WTC11 (cell line): Measurements from ENCODE around the gene SWT1. TPM values are rescaled to one million over a fixed set of nuclear protein-coding genes. Genes with fewer than 3 reads are reported as not detected.
"Not testable (repeated sequence)": the region's sequence is repeated elsewhere in the genome, so short reads cannot be mapped to it uniquely, and the experiment has no call there.

Source experiments
- ATAC-seq: fragments of 200-7000 bp; cut with Tn5 transposase; 2 replicates; pipeline ENCODE4 v1.10.0; 2021; ENCODE audit warnings: mild to moderate bottlenecking, moderate library complexity
- CTCF ChIA-PET: fragments of 300-600 bp; sonication (Branson Sonifier 250); formaldehyde crosslinking; loops from one replicate; lab custom pipeline; 2021; ENCODE audit warnings: antibody characterized with exemption; lab: Charles Lee
- POLR2A ChIA-PET: fragments of 350-600 bp; sonication (Branson Sonifier 250); formaldehyde crosslinking; loops from one replicate; lab custom pipeline; 2021; ENCODE audit warnings: antibody characterized with exemption; lab: Charles Lee
- DNase-seq: peaks from one replicate; pipeline ENCODE4 v3.0.0; 2021; ENCODE audit warnings: low spot score
- H3K27ac Mint-ChIP-seq: 2 replicates; pipeline ENCODE4 v1.8.0; 2021; ENCODE audit warnings: mixed read lengths
- H3K27me3 Mint-ChIP-seq: 2 replicates; pipeline ENCODE4 v1.8.0; 2021; ENCODE audit warnings: low read depth, mild to moderate bottlenecking, moderate library complexity, mixed read lengths
- H3K36me3 Mint-ChIP-seq: 2 replicates; pipeline ENCODE4 v1.8.0; 2021; ENCODE audit warnings: mixed read lengths
- H3K4me1 Mint-ChIP-seq: 2 replicates; pipeline ENCODE4 v1.8.0; 2022; ENCODE audit warnings: mixed read lengths
- H3K4me3 Mint-ChIP-seq: 2 replicates; pipeline ENCODE4 v1.8.0; 2021; ENCODE audit warnings: mild to moderate bottlenecking, moderate library complexity, mixed read lengths
- H3K9me3 Mint-ChIP-seq: 2 replicates; pipeline ENCODE4 v1.8.0; 2021; ENCODE audit warnings: mixed read lengths
- ATF1 ChIP-seq: sonication (generic); formaldehyde crosslinking; IDR thresholded peaks from 2 replicates; pipeline ENCODE4 v1.8.1; 2023; ENCODE audit warnings: mild to moderate bottlenecking, moderate library complexity, missing genetic modification reagents
- CREB1 ChIP-seq: sonication (generic); formaldehyde crosslinking; IDR thresholded peaks from 2 replicates; pipeline ENCODE4 v1.8.0; 2023; ENCODE audit warnings: mild to moderate bottlenecking, missing genetic modification reagents
- E2F5 ChIP-seq: sonication (generic); formaldehyde crosslinking; IDR thresholded peaks from 2 replicates; pipeline ENCODE4 v1.8.1; 2022; ENCODE audit warnings: mild to moderate bottlenecking, moderate library complexity, missing genetic modification reagents
- EMX1 ChIP-seq: fragments of 250-450 bp; sonication (Bioruptor Pico); IDR thresholded peaks from 2 replicates; pipeline ENCODE4 v1.8.0; 2021; ENCODE audit warnings: mild to moderate bottlenecking
- ESRRA ChIP-seq: sonication (generic); formaldehyde crosslinking; IDR thresholded peaks from 2 replicates; pipeline ENCODE4 v1.8.1; 2022; ENCODE audit warnings: mild to moderate bottlenecking, missing genetic modification reagents, borderline replicate concordance
- FOXP1 ChIP-seq: sonication (generic); formaldehyde crosslinking; IDR thresholded peaks from 2 replicates; pipeline ENCODE4 v1.8.0; 2022; ENCODE audit warnings: missing genetic modification reagents, mild to moderate bottlenecking, moderate library complexity, borderline replicate concordance
- IRF1 ChIP-seq: sonication (generic); formaldehyde crosslinking; IDR thresholded peaks from 2 replicates; pipeline ENCODE4 v1.8.0; 2023; ENCODE audit warnings: missing genetic modification reagents
- KAT7 ChIP-seq: sonication (generic); formaldehyde crosslinking; IDR thresholded peaks from 2 replicates; pipeline ENCODE4 v1.8.1; 2023; ENCODE audit warnings: missing genetic modification reagents, mild to moderate bottlenecking, borderline replicate concordance
- NFYB ChIP-seq: sonication (generic); formaldehyde crosslinking; conservative IDR thresholded peaks from 2 replicates; pipeline ENCODE4 v1.8.0; 2022; ENCODE audit warnings: low read depth, missing genetic modification reagents
- NR1H2 ChIP-seq: sonication (generic); formaldehyde crosslinking; IDR thresholded peaks from 2 replicates; pipeline ENCODE4 v1.9.0; 2021; ENCODE audit warnings: mild to moderate bottlenecking, moderate library complexity, missing genetic modification reagents
- NR3C1 ChIP-seq: sonication (generic); formaldehyde crosslinking; conservative IDR thresholded peaks from 2 replicates; pipeline ENCODE4 v1.8.1; 2023; ENCODE audit warnings: low read depth, mild to moderate bottlenecking, missing genetic modification reagents
- RELA ChIP-seq: sonication (generic); formaldehyde crosslinking; IDR thresholded peaks from 2 replicates; pipeline ENCODE4 v1.8.1; 2022; ENCODE audit warnings: missing genetic modification reagents, mild to moderate bottlenecking, borderline replicate concordance
- TCF7 ChIP-seq: sonication (generic); formaldehyde crosslinking; IDR thresholded peaks from 2 replicates; pipeline ENCODE4 v1.8.0; 2022; ENCODE audit warnings: mild to moderate bottlenecking, low read depth, missing genetic modification reagents, moderate library complexity
- USF1 ChIP-seq: sonication (generic); formaldehyde crosslinking; IDR thresholded peaks from 2 replicates; pipeline ENCODE4 v1.8.0; 2022; ENCODE audit warnings: mild to moderate bottlenecking, missing genetic modification reagents
- ZBTB21 ChIP-seq: sonication (generic); formaldehyde crosslinking; IDR thresholded peaks from 2 replicates; pipeline ENCODE4 v1.8.1; 2023; ENCODE audit warnings: mild to moderate bottlenecking, missing genetic modification reagents, borderline replicate concordance
- ZNF263 ChIP-seq: sonication (generic); formaldehyde crosslinking; IDR thresholded peaks from 2 replicates; pipeline ENCODE4 v1.8.1; 2022; ENCODE audit warnings: low read depth, mild to moderate bottlenecking, moderate library complexity, missing genetic modification reagents
- ZNF317 ChIP-seq: sonication (generic); formaldehyde crosslinking; IDR thresholded peaks from 2 replicates; pipeline ENCODE4 v1.8.1; 2023; ENCODE audit warnings: low read depth, mild to moderate bottlenecking, moderate library complexity, missing genetic modification reagents, borderline replicate concordance
- ZNF423 ChIP-seq: fragments of 250-450 bp; sonication (Bioruptor Pico); IDR thresholded peaks from 2 replicates; pipeline ENCODE4 v2.1.2; 2022; ENCODE audit warnings: mild to moderate bottlenecking, moderate library complexity
- ZNF532 ChIP-seq: fragments of 250-450 bp; sonication (Bioruptor Pico); IDR thresholded peaks from 2 replicates; pipeline ENCODE4 v1.9.0; 2021; ENCODE audit warnings: mild to moderate bottlenecking, borderline replicate concordance
- ZNF671 ChIP-seq: fragments of 250-450 bp; sonication (Bioruptor Pico); IDR thresholded peaks from 2 replicates; pipeline ENCODE4 v1.8.0; 2021; ENCODE audit warnings: mild to moderate bottlenecking
- ZSCAN18 ChIP-seq: fragments of 250-450 bp; sonication (Bioruptor Pico); IDR thresholded peaks from 2 replicates; pipeline ENCODE4 v2.1.2; 2022; ENCODE audit warnings: mild to moderate bottlenecking, moderate library complexity
- total RNA-seq: library from RNA; stranded (reverse); gene quantifications from 3 replicates; pipeline ENCODE4 v1.2.3, GENCODE V29; 2021

SWT1 gene
- total RNA-seq, 1 experiment from 2014 or later = 5.8 TPM

- no peaks in the 10 kb centered on the region for H3K27me3 Mint-ChIP-seq
- DNase-seq (no peak), ATAC-seq (no peak)
- H3K27ac Mint-ChIP-seq = no peak overlapping the region
- peaks cover 33% of the 10 kb centered on the region for H3K4me1 Mint-ChIP-seq
- H3K4me3 Mint-ChIP-seq = no peak overlapping the region
- POLR2A ChIA-PET = no interaction called here
- H3K36me3 Mint-ChIP-seq = peaks cover 33% of the 10 kb centered on the region
- CTCF ChIA-PET = no interaction called here
- no peak for TF ChIP-seq NR3C1 (CRISPR knock-in tag)
- no peak for TF ChIP-seq EMX1 (CRISPR knock-in tag)
- no peak for TF ChIP-seq E2F5 (CRISPR knock-in tag)
- TF ChIP-seq, all 79 proteins: peak for 0
- peaks cover 20% of the 10 kb centered on the region for H3K9me3 Mint-ChIP-seq
Observed at GRCh38 chr1:185319139-185319475, 162.1 kb downstream of the SWT1 start.

GRCh38 chr1:185321104-185321503 lies 164.1 kb downstream of the SWT1 start:
- Mint-ChIP-seq H3K4me1 (peaks cover 17% of the 10 kb centered on the region), H3K36me3 (peaks cover 28% of the 10 kb centered on the region), H3K9me3 (peaks cover 20% of the 10 kb centered on the region)
- peak; percentile 42; the same call in 1 of the 2 replicates for TF ChIP-seq NFYB (CRISPR knock-in tag)
- POLR2A ChIA-PET, CTCF ChIA-PET, DNase-seq, ATAC-seq, H3K27me3 Mint-ChIP-seq, H3K27ac Mint-ChIP-seq, H3K4me3 Mint-ChIP-seq: not testable (repeated sequence)

- H3K4me1 Mint-ChIP-seq = peaks cover 17% of the 10 kb centered on the region
- peaks cover 20% of the 10 kb centered on the region for H3K9me3 Mint-ChIP-seq
- TF ChIP-seq IRF1 (CRISPR knock-in tag) (0 out of 2 replicates have a peak, but pooled peaks have one; percentile 19), FOXP1 (CRISPR knock-in tag) (peak; percentile 39; the same call in 1 of the 2 replicates)
- TF ChIP-seq, all 79 proteins: peak for 2; not testable (repeated sequence) for 77
- H3K4me3 Mint-ChIP-seq, ATAC-seq, H3K27ac Mint-ChIP-seq, DNase-seq, POLR2A ChIA-PET, CTCF ChIA-PET, H3K27me3 Mint-ChIP-seq: not testable (repeated sequence)
- peaks cover 28% of the 10 kb centered on the region for H3K36me3 Mint-ChIP-seq
Observed at GRCh38 chr1:185321653-185322221, 164.8 kb downstream of the SWT1 start.

- Mint-ChIP-seq H3K27me3 (no peaks in the 10 kb centered on the region), H3K9me3 (peaks cover 20% of the 10 kb centered on the region), H3K4me1 (peaks cover 15% of the 10 kb centered on the region), H3K4me3 (no peak overlapping the region), H3K36me3 (peaks cover 28% of the 10 kb centered on the region), H3K27ac (no peak overlapping the region)
- CTCF ChIA-PET = no interaction called here
- POLR2A ChIA-PET = no interaction called here
- DNase-seq = no peak
- no peak for ATAC-seq
- no peak for TF ChIP-seq NR1H2 (CRISPR knock-in tag)
- TF ChIP-seq ZNF671 = no peak
- no peak for TF ChIP-seq ZNF317 (CRISPR knock-in tag)
- TF ChIP-seq KAT7 (CRISPR knock-in tag) = no peak
- no peak for TF ChIP-seq ESRRA
- TF ChIP-seq ATF1 (CRISPR knock-in tag) = no peak
- TF ChIP-seq NFYB (CRISPR knock-in tag) = no peak
- TF ChIP-seq FOXP1 (CRISPR knock-in tag) = no peak
- TF ChIP-seq ZBTB21 (CRISPR knock-in tag) = no peak
- no peak for TF ChIP-seq CREB1 (CRISPR knock-in tag)
- no peak for TF ChIP-seq ZNF532 (CRISPR knock-in tag)
- no peak for TF ChIP-seq TCF7 (CRISPR knock-in tag)
- no peak for TF ChIP-seq RELA (CRISPR knock-in tag)
- no peak for TF ChIP-seq ZSCAN18 (CRISPR knock-in tag)
- TF ChIP-seq ZNF263 (CRISPR knock-in tag) = no peak
- TF ChIP-seq USF1 = no peak
- TF ChIP-seq ZNF423 (CRISPR knock-in tag) = no peak
Observed at GRCh38 chr1:185322636-185323035, 165.7 kb downstream of the SWT1 start.
